Measurements from ENCODE around the gene PFKFB4.

DNA sequence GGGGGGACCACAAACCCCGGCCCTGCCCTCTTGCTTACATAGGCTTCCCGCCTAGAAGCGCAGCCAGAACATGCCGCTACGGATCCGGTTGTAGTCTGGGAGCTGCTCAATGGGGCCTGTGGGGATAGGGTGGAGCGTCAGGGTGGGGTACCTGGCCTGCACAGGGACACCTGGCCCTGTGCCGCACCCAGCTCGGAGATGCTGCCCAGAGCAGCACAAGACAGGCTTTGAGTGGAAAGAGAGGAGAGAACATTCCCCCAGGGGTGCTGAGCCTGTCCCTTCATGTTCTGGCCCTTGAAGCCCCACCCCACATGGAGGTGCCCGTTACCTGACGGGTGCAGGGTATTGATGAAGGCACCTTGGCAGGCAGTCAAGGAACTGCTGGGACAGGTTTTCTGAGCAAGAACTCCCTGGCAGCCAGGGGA lies 42.5 kb upstream of the PFKFB4 start:
- TF ChIP-seq, protein P1, sequence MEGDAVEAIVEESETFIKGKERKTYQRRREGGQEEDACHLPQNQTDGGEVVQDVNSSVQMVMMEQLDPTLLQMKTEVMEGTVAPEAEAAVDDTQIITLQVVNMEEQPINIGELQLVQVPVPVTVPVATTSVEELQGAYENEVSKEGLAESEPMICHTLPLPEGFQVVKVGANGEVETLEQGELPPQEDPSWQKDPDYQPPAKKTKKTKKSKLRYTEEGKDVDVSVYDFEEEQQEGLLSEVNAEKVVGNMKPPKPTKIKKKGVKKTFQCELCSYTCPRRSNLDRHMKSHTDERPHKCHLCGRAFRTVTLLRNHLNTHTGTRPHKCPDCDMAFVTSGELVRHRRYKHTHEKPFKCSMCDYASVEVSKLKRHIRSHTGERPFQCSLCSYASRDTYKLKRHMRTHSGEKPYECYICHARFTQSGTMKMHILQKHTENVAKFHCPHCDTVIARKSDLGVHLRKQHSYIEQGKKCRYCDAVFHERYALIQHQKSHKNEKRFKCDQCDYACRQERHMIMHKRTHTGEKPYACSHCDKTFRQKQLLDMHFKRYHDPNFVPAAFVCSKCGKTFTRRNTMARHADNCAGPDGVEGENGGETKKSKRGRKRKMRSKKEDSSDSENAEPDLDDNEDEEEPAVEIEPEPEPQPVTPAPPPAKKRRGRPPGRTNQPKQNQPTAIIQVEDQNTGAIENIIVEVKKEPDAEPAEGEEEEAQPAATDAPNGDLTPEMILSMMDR (IDR thresholded peaks at IDR 0.05 in 2 of 3, conservative IDR thresholded peaks at IDR 0.05 in 1 of 3; ENCODE audit: borderline replicate concordance in 1 of 3, insufficient read depth in 1 of 3, low read depth in 2 of 3, low read length in 2 of 3) = no peak
- TF ChIP-seq POLR2A (IDR thresholded peaks at IDR 0.05; ENCODE audit: borderline replicate concordance, extremely low read depth, insufficient read depth, insufficient read length) (no peak), RAD21 (IDR thresholded peaks at IDR 0.05; ENCODE audit: low read depth) (no peak), EZH2 (IDR thresholded peaks at IDR 0.05) (no peak), EGR1 (IDR thresholded peaks at IDR 0.05; ENCODE audit: low read depth) (no peak), ZFX (IDR thresholded peaks at IDR 0.05) (no peak), CEBPB (IDR thresholded peaks at IDR 0.05; ENCODE audit: low read depth) (no peak), SIN3A (IDR thresholded peaks at IDR 0.05; ENCODE audit: low read depth) (no peak), JUND (IDR thresholded peaks at IDR 0.05) (no peak), YY1 (IDR thresholded peaks at IDR 0.05; ENCODE audit: extremely low read depth, insufficient replicate concordance, low read depth, low read length) (no peak), SRF (IDR thresholded peaks at IDR 0.05; ENCODE audit: low read depth) (no peak), SP1 (IDR thresholded peaks at IDR 0.05; ENCODE audit: low read depth) (no peak)
- TF ChIP-seq, protein P2, sequence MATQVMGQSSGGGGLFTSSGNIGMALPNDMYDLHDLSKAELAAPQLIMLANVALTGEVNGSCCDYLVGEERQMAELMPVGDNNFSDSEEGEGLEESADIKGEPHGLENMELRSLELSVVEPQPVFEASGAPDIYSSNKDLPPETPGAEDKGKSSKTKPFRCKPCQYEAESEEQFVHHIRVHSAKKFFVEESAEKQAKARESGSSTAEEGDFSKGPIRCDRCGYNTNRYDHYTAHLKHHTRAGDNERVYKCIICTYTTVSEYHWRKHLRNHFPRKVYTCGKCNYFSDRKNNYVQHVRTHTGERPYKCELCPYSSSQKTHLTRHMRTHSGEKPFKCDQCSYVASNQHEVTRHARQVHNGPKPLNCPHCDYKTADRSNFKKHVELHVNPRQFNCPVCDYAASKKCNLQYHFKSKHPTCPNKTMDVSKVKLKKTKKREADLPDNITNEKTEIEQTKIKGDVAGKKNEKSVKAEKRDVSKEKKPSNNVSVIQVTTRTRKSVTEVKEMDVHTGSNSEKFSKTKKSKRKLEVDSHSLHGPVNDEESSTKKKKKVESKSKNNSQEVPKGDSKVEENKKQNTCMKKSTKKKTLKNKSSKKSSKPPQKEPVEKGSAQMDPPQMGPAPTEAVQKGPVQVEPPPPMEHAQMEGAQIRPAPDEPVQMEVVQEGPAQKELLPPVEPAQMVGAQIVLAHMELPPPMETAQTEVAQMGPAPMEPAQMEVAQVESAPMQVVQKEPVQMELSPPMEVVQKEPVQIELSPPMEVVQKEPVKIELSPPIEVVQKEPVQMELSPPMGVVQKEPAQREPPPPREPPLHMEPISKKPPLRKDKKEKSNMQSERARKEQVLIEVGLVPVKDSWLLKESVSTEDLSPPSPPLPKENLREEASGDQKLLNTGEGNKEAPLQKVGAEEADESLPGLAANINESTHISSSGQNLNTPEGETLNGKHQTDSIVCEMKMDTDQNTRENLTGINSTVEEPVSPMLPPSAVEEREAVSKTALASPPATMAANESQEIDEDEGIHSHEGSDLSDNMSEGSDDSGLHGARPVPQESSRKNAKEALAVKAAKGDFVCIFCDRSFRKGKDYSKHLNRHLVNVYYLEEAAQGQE (IDR thresholded peaks at IDR 0.05; ENCODE audit: low read depth) = no peak
- TF ChIP-seq, protein P3, sequence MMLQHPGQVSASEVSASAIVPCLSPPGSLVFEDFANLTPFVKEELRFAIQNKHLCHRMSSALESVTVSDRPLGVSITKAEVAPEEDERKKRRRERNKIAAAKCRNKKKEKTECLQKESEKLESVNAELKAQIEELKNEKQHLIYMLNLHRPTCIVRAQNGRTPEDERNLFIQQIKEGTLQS (IDR thresholded peaks at IDR 0.05) = no peak
